SK-N-SH (cell line): Measurements from ENCODE around the gene PDPK1. TPM values are rescaled to one million over a fixed set of nuclear protein-coding genes. Genes with fewer than 3 reads are reported as not detected.

ENCODE experiments used
- CTCF ChIA-PET: fragments of 300-600, 350-600 bp; formaldehyde crosslinking; extraction: SDS; loops from one replicate; lab custom pipeline; 2021; lab: Yijun Ruan, JAX
- POLR2A ChIA-PET: fragments of 350-600 bp; sonication (Branson Sonifier 250); formaldehyde crosslinking; extraction: SDS; loops from one replicate; lab custom pipeline; 2020; ENCODE audit warnings: antibody characterized with exemption, inconsistent platforms; lab: Yijun Ruan, JAX
- DNase-seq: peaks from one replicate; pipeline ENCODE4 v3.0.0; 2012
- H2AFZ ChIP-seq: fragments of 200-600 bp; sonication (generic); 2 replicates; pipeline ENCODE4 v1.8.1; 2016; ENCODE audit warnings: antibody characterized with exemption, mild to moderate bottlenecking, low read depth
- H3F3A ChIP-seq: fragments of 200-600 bp; sonication (generic); replicated peaks from 2 replicates; pipeline ENCODE3; 2016; ENCODE audit warnings: antibody characterized with exemption, mild to moderate bottlenecking; ENCODE audit not compliant: insufficient read depth
- H3K27ac ChIP-seq, 2 experiments: fragments of 200-500 bp in 1 of 2; fragments of 200-600 bp in 1 of 2; sonication (Bioruptor generic) in 1 of 2; sonication (generic), shearing (Covaris generic) in 1 of 2; 2 replicates each; pipeline versions ENCODE4 v1.5.1 to v1.6.1; 2014 to 2016; ENCODE audit warnings: low read depth in 2 of 2, inconsistent platforms in 1 of 2, low read length in 1 of 2, mild to moderate bottlenecking in 1 of 2, mixed read lengths in 1 of 2
- H3K27me3 ChIP-seq: fragments of 200-600 bp; sonication (generic), shearing (Covaris generic); 2 replicates; pipeline ENCODE4 v1.6.1; 2016; ENCODE audit warnings: mixed run types; ENCODE audit not compliant: insufficient read depth
- H3K36me3 ChIP-seq, 2 experiments: fragments of 200-500 bp in 1 of 2; fragments of 200-600 bp in 1 of 2; sonication (Bioruptor generic) in 1 of 2; sonication (generic) in 1 of 2; replicated peaks in 1 of 2; 2 replicates each; pipeline versions ENCODE3 to v1.5.1; 2014 to 2016; ENCODE audit warnings: low read length in 1 of 2, mild to moderate bottlenecking in 1 of 2; ENCODE audit not compliant: insufficient read depth in 2 of 2, control insufficient read depth in 1 of 2
- H3K4me1 ChIP-seq, 2 experiments: fragments of 200-500 bp in 1 of 2; fragments of 200-600 bp in 1 of 2; sonication (Bioruptor generic) in 1 of 2; sonication (generic), shearing (Covaris generic) in 1 of 2; 2 replicates each; pipeline versions ENCODE4 v1.5.1 to v1.6.1; 2014 to 2016; ENCODE audit warnings: low read depth in 1 of 2, low read length in 1 of 2, mixed run types in 1 of 2; ENCODE audit not compliant: insufficient read depth in 2 of 2, control insufficient read depth in 1 of 2
- H3K4me2 ChIP-seq: fragments of 200-600 bp; sonication (generic), shearing (Covaris generic); 2 replicates; pipeline ENCODE4 v1.6.1; 2017; ENCODE audit warnings: mixed run types
- H3K4me3 ChIP-seq, 2 experiments: fragments of 200-500 bp in 1 of 2; fragments of 200-600 bp in 1 of 2; sonication (Bioruptor generic) in 1 of 2; sonication (generic), shearing (Covaris generic) in 1 of 2; 2 replicates each; pipeline versions ENCODE4 v1.5.1 to v1.8.1; 2014 to 2016; ENCODE audit warnings: low read depth in 2 of 2, inconsistent platforms in 1 of 2, low read length in 1 of 2, mild to moderate bottlenecking in 1 of 2, mixed read lengths in 1 of 2, moderate library complexity in 1 of 2
- H3K79me2 ChIP-seq: fragments of 200-600 bp; sonication (generic); 2 replicates; pipeline ENCODE4 v1.8.1; 2017; ENCODE audit warnings: mild to moderate bottlenecking; ENCODE audit not compliant: insufficient read depth
- H3K9ac ChIP-seq: fragments of 200-600 bp; sonication (generic); 2 replicates; pipeline ENCODE4 v1.6.1; 2017; ENCODE audit warnings: mixed run types
- H3K9me2 ChIP-seq: fragments of 200-600 bp; sonication (generic); 2 replicates; pipeline ENCODE4 v1.6.1; 2017; ENCODE audit warnings: mixed run types
- H3K9me3 ChIP-seq: fragments of 200-600 bp; sonication (generic); 2 replicates; pipeline ENCODE4 v1.6.1; 2017; ENCODE audit warnings: mixed run types, mild to moderate bottlenecking, moderate library complexity
- H4K20me1 ChIP-seq: fragments of 200-600 bp; sonication (generic); 2 replicates; pipeline ENCODE4 v1.6.1; 2017; ENCODE audit warnings: mild to moderate bottlenecking, mixed run types; ENCODE audit not compliant: insufficient read depth
- CHD2 ChIP-seq: fragments of 150-350 bp; IDR thresholded peaks from 2 replicates; pipeline ENCODE4 v1.6.1; 2018; ENCODE audit warnings: low read length; ENCODE audit not compliant: partially characterized antibody
- CTCF ChIP-seq: fragments of 200-600 bp; sonication (generic); IDR thresholded peaks from 2 replicates; pipeline ENCODE4 v1.6.1; 2017; ENCODE audit warnings: antibody characterized with exemption, mild to moderate bottlenecking, moderate library complexity
- ELF1 ChIP-seq: IDR thresholded peaks from 2 replicates; pipeline ENCODE4 v1.4.0; 2012
- EP300 ChIP-seq, 2 experiments: IDR thresholded peaks; 2 replicates each; pipeline versions ENCODE4 v1.4.0 to v1.6.1; 2012; ENCODE audit warnings: borderline replicate concordance in 1 of 2, low read depth in 1 of 2, low read length in 1 of 2
- FOSL2 ChIP-seq: IDR thresholded peaks from 2 replicates; pipeline ENCODE4 v1.4.0; 2012; ENCODE audit warnings: low read depth, mild to moderate bottlenecking, moderate library complexity, borderline replicate concordance
- FOXJ3 ChIP-seq: sonication (generic); formaldehyde crosslinking; IDR thresholded peaks from 2 replicates; pipeline ENCODE4 v1.5.1; 2020; ENCODE audit warnings: mild to moderate bottlenecking, missing genetic modification reagents
- FOXM1 ChIP-seq: IDR thresholded peaks from 2 replicates; pipeline ENCODE4 v1.4.0; 2012; ENCODE audit warnings: low read depth, mild to moderate bottlenecking
- JUND ChIP-seq: IDR thresholded peaks from 2 replicates; pipeline ENCODE4 v1.4.0; 2012
- MAX ChIP-seq: IDR thresholded peaks from 2 replicates; pipeline ENCODE4 v1.4.0; 2012; ENCODE audit warnings: low read depth
- MXI1 ChIP-seq: IDR thresholded peaks from 2 replicates; pipeline ENCODE4 v1.6.1; 2012; ENCODE audit warnings: mild to moderate bottlenecking, low read depth, low read length, improper control_type of control experiment
- NRF1 ChIP-seq: IDR thresholded peaks from 2 replicates; pipeline ENCODE4 v1.6.1; 2012; ENCODE audit warnings: low read depth, mild to moderate bottlenecking, low read length
- POLR2AphosphoS5 ChIP-seq: IDR thresholded peaks from 2 replicates; pipeline ENCODE4 v1.6.1; 2012; ENCODE audit warnings: low read depth, low read length
- RAD21 ChIP-seq: IDR thresholded peaks from 2 replicates; pipeline ENCODE4 v1.6.1; 2012; ENCODE audit warnings: mild to moderate bottlenecking, low read length
- RFX5 ChIP-seq: IDR thresholded peaks from 2 replicates; pipeline ENCODE4 v1.6.1; 2012; ENCODE audit warnings: mild to moderate bottlenecking, improper control_type of control experiment, low read length
- RXRA ChIP-seq: IDR thresholded peaks from 2 replicates; pipeline ENCODE4 v1.4.0; 2012; ENCODE audit warnings: low read depth, mild to moderate bottlenecking, borderline replicate concordance
- SIN3A ChIP-seq: IDR thresholded peaks from 2 replicates; pipeline ENCODE4 v1.6.1; 2012; ENCODE audit warnings: low read depth, mild to moderate bottlenecking, low read length, moderate library complexity, borderline replicate concordance
- SMC3 ChIP-seq: IDR thresholded peaks from 2 replicates; pipeline ENCODE4 v1.6.1; 2012; ENCODE audit warnings: low read depth, low read length, improper control_type of control experiment
- USF1 ChIP-seq: IDR thresholded peaks from 2 replicates; pipeline ENCODE4 v1.4.0; 2012; ENCODE audit warnings: low read depth, borderline replicate concordance
- YY1 ChIP-seq: IDR thresholded peaks from 2 replicates; pipeline ENCODE4 v1.4.0; 2012; ENCODE audit warnings: low read depth, mild to moderate bottlenecking
- WGBS: methylation state at CpG from one replicate; pipeline ENCODE4 v1.1.6; 2017; ENCODE audit warnings: low lambda C conversion rate; 5-methylcytosine and 5-hydroxymethylcytosine counted together
- polyA plus RNA-seq, 3 experiments: library from polyadenylated mRNA; depleted of rRNA; stranded (reverse); fragments of >200 nt; gene quantifications; 2 replicates each; pipeline ENCODE4 v1.2.3, GENCODE V29; 2012

PDPK1 gene
- polyA plus RNA-seq, 1 of the 3 experiments (the other 2 are of a cell fraction), result 22.0 TPM

- ChIA-PET POLR2A (interaction anchor here (1.0 to 2.6 kb wide), 7 partner anchors 18 to 71 kb away, joined by 4 to 19 read pairs (median 4); partner anchors contain the start of genes AMDHD2, CCNF, NTN3 and TBC1D24), CTCF (interaction anchor here (0.6 to 4.3 kb wide), 42 partner anchors 11 to 306 kb away, joined by 3 to 95 read pairs (median 4); partner anchors contain the start of genes ABCA3, AMDHD2, ATP6V0C and CCNF)
- no peaks in the 10 kb centered on the region for H3K9me3 ChIP-seq
- peak overlapping the region; percentile 27 to 34; a peak in 2 of 4 replicates for H3K4me3 ChIP-seq
- no peaks in the 10 kb centered on the region for H3K27me3 ChIP-seq
- H4K20me1 ChIP-seq, result 0 out of 2 replicates have a peak, but pooled peaks cover 4% of the 10 kb centered on the region
- H3K4me1 ChIP-seq, result peaks cover 0 to 27% of the 10 kb centered on the region in 2 experiments; a peak in 1 of 4 replicates
- peaks cover 4% of the 10 kb centered on the region for H3F3A ChIP-seq
- no peak for TF ChIP-seq EP300 (IDR thresholded peaks at IDR 0.05; ENCODE audit: borderline replicate concordance in 1 of 2, low read depth in 1 of 2, low read length in 1 of 2)
- peak; percentile 96 for TF ChIP-seq CTCF
- TF ChIP-seq RFX5, result no peak
- TF ChIP-seq USF1, result peak; percentile 62; the same call in 1 of the 2 replicates
- TF ChIP-seq SMC3, result peak; percentile 84
- TF ChIP-seq MXI1, result peak; percentile 30; the same call in 1 of the 2 replicates
- peak; percentile 96 for TF ChIP-seq RAD21
- H3K36me3 ChIP-seq, result peaks cover 0 to 15% of the 10 kb centered on the region in 2 experiments
- WGBS, result 4% methylated on average over 9 of the region's 23 CpGs
- H3K27ac ChIP-seq, result peak overlapping the region in 1 of 2 experiments; percentile 50; a peak in 1 of 4 replicates
- no peaks in the 10 kb centered on the region for H3K79me2 ChIP-seq
- peak overlapping the region; percentile 10; the same call in 1 of the 2 replicates for H3K4me2 ChIP-seq
- H3K9me2 ChIP-seq, result no peaks in the 10 kb centered on the region
- peak; percentile 95 for DNase-seq
- H2AFZ ChIP-seq, result peak overlapping the region; percentile 60; the same call in 1 of the 2 replicates
- no peak overlapping the region for H3K9ac ChIP-seq
Observed at GRCh38 chr16:2500918-2501750, 36.7 kb upstream of the PDPK1 start.

GRCh38 chr16:2501946-2502895 lies 35.6 kb upstream of the PDPK1 start:
- POLR2A ChIA-PET, result interaction anchor here (1.0 to 2.6 kb wide), 6 partner anchors 18 to 72 kb away, joined by 4 to 19 read pairs (median 4); partner anchors contain the start of genes AMDHD2, CCNF, NTN3 and TBC1D24
- Histone ChIP-seq H3K4me2 (no peak overlapping the region), H3K4me1 (peaks cover 0 to 19% of the 10 kb centered on the region in 2 experiments; a peak in 1 of 4 replicates), H3K9me3 (no peaks in the 10 kb centered on the region), H3K27me3 (no peaks in the 10 kb centered on the region), H3K27ac (no peak overlapping the region; a peak in 1 of 4 replicates), H4K20me1 (0 out of 2 replicates have a peak, but pooled peaks cover 4% of the 10 kb centered on the region), H3K4me3 (no peak overlapping the region), H3K36me3 (peaks cover 0 to 13% of the 10 kb centered on the region in 2 experiments), H3K9ac (no peak overlapping the region), H3F3A (peaks cover 4% of the 10 kb centered on the region), H2AFZ (no peak overlapping the region), H3K79me2 (no peaks in the 10 kb centered on the region), H3K9me2 (no peaks in the 10 kb centered on the region)
- DNase-seq, result no peak
- WGBS, result 87% methylated on average over 11 of the region's 18 CpGs
- TF ChIP-seq RXRA (no peak), MAX (no peak), POLR2AphosphoS5 (no peak), YY1 (no peak), JUND (no peak), ELF1 (no peak), EP300 (IDR thresholded peaks at IDR 0.05; ENCODE audit: borderline replicate concordance in 1 of 2, low read depth in 1 of 2, low read length in 1 of 2) (no peak), USF1 (no peak), MXI1 (no peak), RFX5 (no peak), CHD2 (no peak), NRF1 (no peak), FOXM1 (no peak), FOSL2 (no peak), SIN3A (no peak), FOXJ3 (no peak)
- CTCF ChIA-PET, result interaction anchor here (0.6 to 4.3 kb wide), 34 partner anchors 10 to 307 kb away, joined by 3 to 95 read pairs (median 6); partner anchors contain the start of genes ABCA3, AMDHD2, ATP6V0C and CCNF
